BE2C (cell line): ENCODE results near the gene AGBL1.

Experiments used
- DNase-seq: peaks from one replicate; pipeline ENCODE4 v3.0.0-alpha.2; 2020
- H3K27me3 ChIP-seq: fragments of 250-450 bp; sonication (Bioruptor Pico); 2 replicates; pipeline ENCODE4 v1.5.1; 2020; ENCODE audit warnings: mild to moderate bottlenecking
- H3K36me3 ChIP-seq: fragments of 250-450 bp; sonication (Bioruptor Pico); 2 replicates; pipeline ENCODE4 v1.5.1; 2020; ENCODE audit warnings: mild to moderate bottlenecking
- H3K4me1 ChIP-seq: fragments of 250-450 bp; sonication (Bioruptor Pico); 2 replicates; pipeline ENCODE4 v1.5.1; 2020
- H3K4me3 ChIP-seq: 2 replicates; pipeline ENCODE4 v1.5.1; 2011; ENCODE audit warnings: low read depth, low read length
- H3K9me3 ChIP-seq: fragments of 250-450 bp; sonication (Bioruptor Pico); 2 replicates; pipeline ENCODE4 v1.5.1; 2020
- CTCF ChIP-seq: IDR thresholded peaks from 2 replicates; pipeline ENCODE4 v1.5.1; 2012; ENCODE audit warnings: mild to moderate bottlenecking, low read depth, low read length

Gene AGBL1

GRCh38 chr15:86399041-86399954 lies 319.6 kb downstream of the AGBL1 start:
- Histone ChIP-seq H3K9me3 (no peaks in the 10 kb centered on the region), H3K4me3 (no peak overlapping the region), H3K4me1 (no peaks in the 10 kb centered on the region), H3K36me3 (no peaks in the 10 kb centered on the region), H3K27me3 (no peaks in the 10 kb centered on the region)
- TF ChIP-seq CTCF: no peak
- no peak for DNase-seq

- Histone ChIP-seq H3K27me3 (no peaks in the 10 kb centered on the region), H3K36me3 (no peaks in the 10 kb centered on the region), H3K9me3 (no peaks in the 10 kb centered on the region), H3K4me3 (no peak overlapping the region), H3K4me1 (no peaks in the 10 kb centered on the region)
- no peak for TF ChIP-seq CTCF
- DNase-seq: no peak
These were observed 323.6 kb downstream of the AGBL1 start for GRCh38 chr15:86403221-86403620.

- no peak overlapping the region for H3K4me3 ChIP-seq
- DNase-seq: no peak
- H3K4me1 ChIP-seq: no peaks in the 10 kb centered on the region
- no peak for TF ChIP-seq CTCF
- no peaks in the 10 kb centered on the region for H3K36me3 ChIP-seq
- H3K9me3 ChIP-seq: no peaks in the 10 kb centered on the region
- H3K27me3 ChIP-seq: no peaks in the 10 kb centered on the region
These were observed 324.4 kb downstream of the AGBL1 start for GRCh38 chr15:86403914-86404583.

GRCh38 chr15:86408261-86408660 lies 328.6 kb downstream of the AGBL1 start:
- no peak for TF ChIP-seq CTCF
- H3K4me1 ChIP-seq: no peaks in the 10 kb centered on the region
- DNase-seq: no peak
- H3K4me3 ChIP-seq: no peak overlapping the region
- H3K9me3 ChIP-seq: no peaks in the 10 kb centered on the region
- no peaks in the 10 kb centered on the region for H3K36me3 ChIP-seq
- H3K27me3 ChIP-seq: no peaks in the 10 kb centered on the region

GRCh38 chr15:86411916-86412315 lies 332.2 kb downstream of the AGBL1 start:
- Histone ChIP-seq H3K27me3 (no peaks in the 10 kb centered on the region), H3K4me1 (no peaks in the 10 kb centered on the region), H3K36me3 (no peaks in the 10 kb centered on the region), H3K4me3 (no peak overlapping the region), H3K9me3 (no peaks in the 10 kb centered on the region)
- no peak for TF ChIP-seq CTCF
- no peak for DNase-seq

GRCh38 chr15:86413191-86413590 lies 333.5 kb downstream of the AGBL1 start:
- H3K4me1 ChIP-seq: no peaks in the 10 kb centered on the region
- no peaks in the 10 kb centered on the region for H3K9me3 ChIP-seq
- H3K4me3 ChIP-seq: no peak overlapping the region
- no peaks in the 10 kb centered on the region for H3K36me3 ChIP-seq
- no peaks in the 10 kb centered on the region for H3K27me3 ChIP-seq
- TF ChIP-seq CTCF: no peak
- no peak for DNase-seq
